Measurements from ENCODE around the gene LSM10. TPM values are rescaled to one million over a fixed set of nuclear protein-coding genes. Genes with fewer than 3 reads are reported as not detected.

LSM10 gene
- total and polyA plus RNA-seq, 9 of the 15 experiments (the other 6 are each of a cell fraction or from before 2014, with no cell fraction given), result 13.2 to 146 (median 68.9) TPM

DNA sequence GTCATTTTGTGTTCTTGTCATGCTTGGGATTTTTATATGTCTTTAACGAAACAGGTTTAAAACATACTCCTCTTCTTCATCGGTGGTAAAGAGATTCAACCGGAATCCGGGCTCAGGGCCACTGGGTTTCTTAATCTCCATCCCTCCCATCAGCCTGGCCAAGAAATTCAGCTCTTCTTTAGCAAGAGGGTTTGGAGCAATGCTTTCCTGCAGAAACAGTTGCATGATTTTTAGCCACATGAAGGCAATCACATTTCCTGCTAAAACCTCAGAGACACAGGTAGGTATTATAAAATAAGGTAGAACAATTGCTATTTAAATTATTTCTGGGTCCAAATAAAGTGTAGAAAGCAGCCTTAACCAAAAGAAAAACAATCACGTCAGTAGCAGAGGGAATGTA lies 22.7 kb upstream of the LSM10 start (continued):
- TF ChIP-seq NKRF (IDR thresholded peaks at IDR 0.05; ENCODE audit: borderline replicate concordance), result no peak

DNA sequence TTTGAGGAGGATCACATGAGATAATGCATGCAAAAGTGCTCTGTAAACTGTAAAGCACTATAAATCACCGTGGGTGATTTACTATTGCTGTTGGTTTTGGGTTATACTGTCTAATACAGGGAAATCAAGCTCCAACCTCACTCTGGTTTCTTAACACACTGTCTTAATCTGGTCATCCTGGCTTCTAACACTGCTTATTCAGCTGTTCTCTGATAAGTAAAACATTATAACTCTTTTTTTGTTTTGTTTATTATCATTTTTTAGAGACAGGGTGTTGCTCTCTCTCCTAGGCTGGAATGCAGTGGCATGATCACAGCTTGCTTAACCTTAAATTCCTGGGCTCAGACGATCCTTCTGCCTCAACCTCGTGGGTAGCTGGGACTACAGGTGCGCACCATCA lies 21.9 kb upstream of the LSM10 start:
- TF ChIP-seq, protein P1, sequence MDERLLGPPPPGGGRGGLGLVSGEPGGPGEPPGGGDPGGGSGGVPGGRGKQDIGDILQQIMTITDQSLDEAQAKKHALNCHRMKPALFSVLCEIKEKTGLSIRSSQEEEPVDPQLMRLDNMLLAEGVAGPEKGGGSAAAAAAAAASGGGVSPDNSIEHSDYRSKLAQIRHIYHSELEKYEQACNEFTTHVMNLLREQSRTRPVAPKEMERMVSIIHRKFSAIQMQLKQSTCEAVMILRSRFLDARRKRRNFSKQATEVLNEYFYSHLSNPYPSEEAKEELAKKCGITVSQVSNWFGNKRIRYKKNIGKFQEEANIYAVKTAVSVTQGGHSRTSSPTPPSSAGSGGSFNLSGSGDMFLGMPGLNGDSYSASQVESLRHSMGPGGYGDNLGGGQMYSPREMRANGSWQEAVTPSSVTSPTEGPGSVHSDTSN (CRISPR knock-in tag; IDR thresholded peaks at IDR 0.05; ENCODE audit: low read depth), result no peak
- TF ChIP-seq, protein P1 (tag; conservative IDR thresholded peaks at IDR 0.05; ENCODE audit: low read depth), result 0 out of 2 replicates have a peak, but pooled peaks have one; percentile 29
- TF ChIP-seq MEIS2 (IDR thresholded peaks at IDR 0.05; ENCODE audit: partially characterized antibody) (peak; percentile 37), TFAM (CRISPR knock-in tag; conservative IDR thresholded peaks at IDR 0.05) (no peak), TOE1 (IDR thresholded peaks at IDR 0.05; ENCODE audit: borderline replicate concordance) (no peak), TOE1 (CRISPR knock-in tag; IDR thresholded peaks at IDR 0.05; ENCODE audit: borderline replicate concordance, low read depth) (no peak)
- no peak overlapping the region for H3K27ac ChIP-seq (ENCODE audit: extremely low read depth, low read depth, low read length)
- no peaks in the 10 kb centered on the region for H4K20me1 ChIP-seq (replicated peaks; ENCODE audit: control insufficient read depth, insufficient read depth, low read length)
- H3K79me2 ChIP-seq (ENCODE audit: control insufficient read depth, insufficient read depth, low read length), result no peaks in the 10 kb centered on the region
- no peaks in the 10 kb centered on the region for H3K27me3 ChIP-seq (ENCODE audit: control insufficient read depth in 2 of 2, insufficient read depth in 2 of 2, low read length in 2 of 2)
- FAIRE-seq, result no peak
- in situ Hi-C loops (cut with MboI) (no loop called here), intact Hi-C loops (cut with micrococcal nuclease) (no loop called here)
- H3K36me3 ChIP-seq (ENCODE audit: control insufficient read depth, insufficient read depth, low read length), result no peaks in the 10 kb centered on the region
- no peaks in the 10 kb centered on the region for H3K9me3 ChIP-seq (replicated peaks; ENCODE audit: control insufficient read depth, insufficient read depth, low read depth, low read length)
- H3K4me2 ChIP-seq (ENCODE audit: insufficient read depth, low read length), result no peak overlapping the region
- peaks cover 0 to 3% of the 10 kb centered on the region in 2 experiments; a peak in 2 of 5 replicates for H3K4me1 ChIP-seq (replicated peaks in 1 of 2; ENCODE audit: control insufficient read depth in 2 of 2, insufficient read depth in 2 of 2, low read length in 2 of 2)
- no peak for DNase-seq (ENCODE audit: extremely low read depth in 1 of 4, low spot score in 3 of 4)
- ATAC-seq, result no peak
- CTCF ChIA-PET (ENCODE audit: low intra/inter-chr PET ratio), result interaction anchor here (1.1 to 3.0 kb wide), 3 partner anchors 64 to 320 kb away, joined by 3 to 27 read pairs (median 27); no protein-coding TSS in a partner anchor
- no peak overlapping the region for H3K9ac ChIP-seq (ENCODE audit: insufficient read depth in 1 of 2, low read depth in 2 of 2, low read length in 2 of 2)
- POLR2A ChIA-PET, result interaction anchor here (1.0 to 1.3 kb wide), 3 partner anchors 13 to 33 kb away, joined by 3 to 4 read pairs (median 4); no protein-coding TSS in a partner anchor
- no peak overlapping the region for H2AFZ ChIP-seq (ENCODE audit: low read depth, low read length)
- no peaks in the 10 kb centered on the region for H3K9me1 ChIP-seq (ENCODE audit: control insufficient read depth, insufficient read depth, low read length)
- WGBS (ENCODE audit: insufficient coverage, low coverage, missing lambda C conversion rate), result 38% methylated on average over 4 of the region's 4 CpGs
- no peak overlapping the region for H3K4me3 ChIP-seq
- BruUV-seq (replicated peaks), result no TSS peak

Measured in K562 (cell line).